GM12878 (cell line): ENCODE data around the gene PRR35. TPM values are rescaled to one million over a fixed set of nuclear protein-coding genes. Genes with fewer than 3 reads are reported as not detected.

Experiments
- ATAC-seq: fragments of 200-7000 bp; cut with Tn5 transposase; 3 replicates; pipeline ENCODE4 v1.9.1; 2020; ENCODE audit warnings: mild to moderate bottlenecking, moderate library complexity
- BruUV-seq: library from RNA; stranded (reverse); fragments of 400-500 nt; replicated peaks from 2 replicates; lab custom pipeline; 2021; lab: Mats Ljungman, UMichigan
- CTCF ChIA-PET: fragments of 300-600 bp; sonication (Branson Sonifier 250); formaldehyde crosslinking; extraction: SDS; loops from one replicate; lab custom pipeline; 2021; ENCODE audit warnings: inconsistent platforms; lab: Yijun Ruan, JAX
- POLR2A ChIA-PET: fragments of 350-600 bp; formaldehyde crosslinking; extraction: SDS; loops from one replicate; lab custom pipeline; 2021; ENCODE audit warnings: inconsistent platforms; lab: Charles Lee
- RAD21 ChIA-PET: fragments of 300-600 bp; sonication (Branson Sonifier 250); formaldehyde crosslinking; loops from one replicate; lab custom pipeline; 2023; ENCODE audit warnings: antibody characterized with exemption; ENCODE audit not compliant: unreplicated experiment; lab: Charles Lee
- SMC1A ChIA-PET: fragments of 300-600 bp; sonication (Branson Sonifier 250); formaldehyde crosslinking; loops from one replicate; lab custom pipeline; 2023; ENCODE audit not compliant: unreplicated experiment, uncharacterized antibody; lab: Charles Lee
- DNase-seq: peaks from one replicate; pipeline ENCODE4 v3.0.0-alpha.2; 2011; ENCODE audit warnings: low read depth, low spot score
- FAIRE-seq: peaks from 3 replicates; lab custom pipeline; 2011; peaks lifted over from hg19 to GRCh38; lab: Jason Lieb, UNC
- H2AFZ ChIP-seq: 2 replicates; pipeline ENCODE4 v1.6.0; 2011; ENCODE audit warnings: low read depth, low read length, control low read depth; ENCODE audit not compliant: control insufficient read depth
- H3K27ac ChIP-seq: 2 replicates; pipeline ENCODE4 v1.5.1; 2011; ENCODE audit warnings: control low read depth; ENCODE audit not compliant: control insufficient read depth, insufficient read depth
- H3K27me3 ChIP-seq, 2 experiments: replicated peaks in 1 of 2; 2 replicates each; pipeline versions ENCODE4 v1.6.0 to v1.6.1; 2011; ENCODE audit warnings: low read length in 1 of 2; ENCODE audit not compliant: control insufficient read depth in 2 of 2, insufficient read depth in 2 of 2
- H3K36me3 ChIP-seq, 2 experiments: 2 replicates each; pipeline ENCODE4 v1.5.1; 2011; ENCODE audit warnings: low read length in 1 of 2; ENCODE audit not compliant: control insufficient read depth in 2 of 2, insufficient read depth in 2 of 2
- H3K4me1 ChIP-seq: 2 replicates; pipeline ENCODE4 v1.6.1; 2011; ENCODE audit warnings: mild to moderate bottlenecking, low read length, moderate library complexity, mixed read lengths; ENCODE audit not compliant: control insufficient read depth, insufficient read depth
- H3K4me2 ChIP-seq: 2 replicates; pipeline ENCODE4 v1.6.0; 2011; ENCODE audit warnings: control low read depth; ENCODE audit not compliant: control insufficient read depth, insufficient read depth
- H3K4me3 ChIP-seq: fragments of 200-600 bp; sonication (generic); 2 replicates; pipeline ENCODE4 v1.5.1; 2016
- H3K79me2 ChIP-seq: 2 replicates; pipeline ENCODE4 v1.6.0; 2011; ENCODE audit warnings: low read length; ENCODE audit not compliant: control insufficient read depth, insufficient read depth
- H3K9ac ChIP-seq: 2 replicates; pipeline ENCODE4 v1.8.0; 2011; ENCODE audit warnings: low read length, control low read depth, mixed read lengths; ENCODE audit not compliant: control insufficient read depth, insufficient read depth
- H3K9me3 ChIP-seq: replicated peaks from 3 replicates; pipeline ENCODE4 v1.5.1; 2011; ENCODE audit warnings: mild to moderate bottlenecking, low read length; ENCODE audit not compliant: control insufficient read depth, insufficient read depth
- H4K20me1 ChIP-seq: 2 replicates; pipeline ENCODE4 v1.6.0; 2011; ENCODE audit not compliant: control insufficient read depth, insufficient read depth
- BCLAF1 ChIP-seq: fragments of 450-650 bp; IDR thresholded peaks from 2 replicates; pipeline ENCODE4 v1.6.1; 2017; ENCODE audit warnings: antibody characterized with exemption, mild to moderate bottlenecking, moderate library complexity
- HCFC1 ChIP-seq: fragments of 150-350 bp; IDR thresholded peaks from 2 replicates; pipeline ENCODE4 v1.6.1; 2014; ENCODE audit warnings: low read length
- HDGF ChIP-seq: fragments of 450-650 bp; IDR thresholded peaks from 2 replicates; pipeline ENCODE4 v1.6.1; 2016; ENCODE audit warnings: antibody characterized with exemption
- MEF2A ChIP-seq: IDR thresholded peaks from 2 replicates; pipeline ENCODE4 v1.6.1; 2011; ENCODE audit warnings: low read depth, mild to moderate bottlenecking, low read length, moderate library complexity; ENCODE audit not compliant: insufficient read depth
- RAD51 ChIP-seq: fragments of 450-650 bp; IDR thresholded peaks from 2 replicates; pipeline ENCODE4 v1.6.1; 2016; ENCODE audit warnings: moderate library complexity, mild to moderate bottlenecking, inconsistent platforms
- SMAD1 ChIP-seq: fragments of 450-650 bp; IDR thresholded peaks from 2 replicates; pipeline ENCODE4 v1.6.1; 2018; ENCODE audit warnings: mild to moderate bottlenecking, low read depth; ENCODE audit not compliant: partially characterized antibody
- SMC3 ChIP-seq: IDR thresholded peaks from 2 replicates; pipeline ENCODE4 v1.6.1; 2011; ENCODE audit warnings: low read length, improper control_type of control experiment, borderline replicate concordance
- SREBF1 ChIP-seq: IDR thresholded peaks from 2 replicates; pipeline ENCODE4 v1.6.1; 2012; ENCODE audit warnings: mild to moderate bottlenecking, low read length
- SUPT20H ChIP-seq: IDR thresholded peaks from 2 replicates; pipeline ENCODE4 v1.6.1; 2011; ENCODE audit warnings: low read depth, mild to moderate bottlenecking, low read length, moderate library complexity, borderline replicate concordance; ENCODE audit not compliant: control insufficient read depth
- TCF12 ChIP-seq: IDR thresholded peaks from 2 replicates; pipeline ENCODE4 v1.6.1; 2011; ENCODE audit warnings: low read depth, mild to moderate bottlenecking, low read length
- USF1 ChIP-seq: IDR thresholded peaks from 2 replicates; pipeline ENCODE4 v1.6.1; 2011; ENCODE audit warnings: borderline replicate concordance, low read depth, mild to moderate bottlenecking, moderate library complexity, mixed read lengths, low read length; ENCODE audit not compliant: insufficient read depth; ENCODE audit errors: extremely low read length
- WGBS: methylation state at CpG from one replicate; pipeline ENCODE4 v1.1.6; 2016; ENCODE audit warnings: low lambda C conversion rate; ENCODE audit not compliant: insufficient replicate concordance, insufficient coverage; ENCODE audit errors: missing lambda C conversion rate; 5-methylcytosine and 5-hydroxymethylcytosine counted together
- in situ Hi-C: fragments of 300-500 bp; cut with MboI; formaldehyde crosslinking; loops from 9 replicates; pipeline ENCODE4 v1.14.3; 2018; ENCODE audit warnings: mixed read lengths
- intact Hi-C: fragments of 100-400 bp; cut with micrococcal nuclease; formaldehyde crosslinking; loops from one replicate; pipeline ENCODE4 v1.14.2; 2022; ENCODE audit not compliant: unreplicated experiment
- polyA plus RNA-seq, 11 experiments: library from polyadenylated mRNA; depleted of rRNA in 4 of 11; unstranded in 6 of 11; stranded (reverse) in 5 of 11; fragments of >200 nt; fragmentation: Nextera tagmentation in 4 of 11; fragmentation: Illumina TruSeq in 1 of 11; extraction: Ambion mirVana in 4 of 11; extraction: Trizol in 1 of 11; gene quantifications; 1 replicate in 1 of 11; 2 replicates in 10 of 11; pipeline versions ENCODE4 v1.2.1 to v1.2.3, GENCODE V29; 2011 to 2016; ENCODE audit warnings: inconsistent platforms in 2 of 11, missing spikeins in 2 of 11, low read depth in 1 of 11
- total RNA-seq, 4 experiments: library from RNA; depleted of rRNA in 3 of 4; stranded (reverse); fragments of >200 nt in 3 of 4; fragmentation: Illumina TruSeq in 1 of 4; extraction: Trizol in 1 of 4; gene quantifications; 2 replicates each; pipeline versions ENCODE4 v1.2.1 to v1.2.3, GENCODE V29; 2013 to 2021
- TF ChIP-seq, protein P1 (sequence below): fragments of 450-650 bp; IDR thresholded peaks from 2 replicates; pipeline ENCODE4 v1.6.1; 2014; ENCODE audit warnings: mild to moderate bottlenecking
- TF ChIP-seq, protein P2 (sequence below): fragments of 450-650 bp; IDR thresholded peaks from 2 replicates; pipeline ENCODE4 v1.6.1; 2017; ENCODE audit warnings: mild to moderate bottlenecking, moderate library complexity
- TF ChIP-seq, protein P3 (sequence below): IDR thresholded peaks from 2 replicates; pipeline ENCODE4 v1.6.1; 2011; ENCODE audit warnings: borderline replicate concordance, low read depth, mild to moderate bottlenecking, moderate library complexity, low read length; ENCODE audit not compliant: insufficient read depth, poor library complexity, severe bottlenecking

PRR35 gene
- total and polyA plus RNA-seq, 10 of the 15 experiments (the other 5 are each of a cell fraction or from before 2014, with no cell fraction given) = not detected

- H2AFZ ChIP-seq = no peak overlapping the region
- TF ChIP-seq USF1 (no peak), BCLAF1 (no peak), SREBF1 (no peak), TCF12 (no peak), HDGF (no peak), SMC3 (no peak), RAD51 (no peak), SUPT20H (no peak), MEF2A (no peak), HCFC1 (no peak), SMAD1 (no peak)
- TF ChIP-seq, protein P1, sequence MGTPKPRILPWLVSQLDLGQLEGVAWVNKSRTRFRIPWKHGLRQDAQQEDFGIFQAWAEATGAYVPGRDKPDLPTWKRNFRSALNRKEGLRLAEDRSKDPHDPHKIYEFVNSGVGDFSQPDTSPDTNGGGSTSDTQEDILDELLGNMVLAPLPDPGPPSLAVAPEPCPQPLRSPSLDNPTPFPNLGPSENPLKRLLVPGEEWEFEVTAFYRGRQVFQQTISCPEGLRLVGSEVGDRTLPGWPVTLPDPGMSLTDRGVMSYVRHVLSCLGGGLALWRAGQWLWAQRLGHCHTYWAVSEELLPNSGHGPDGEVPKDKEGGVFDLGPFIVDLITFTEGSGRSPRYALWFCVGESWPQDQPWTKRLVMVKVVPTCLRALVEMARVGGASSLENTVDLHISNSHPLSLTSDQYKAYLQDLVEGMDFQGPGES = no peak
- TF ChIP-seq, protein P2, sequence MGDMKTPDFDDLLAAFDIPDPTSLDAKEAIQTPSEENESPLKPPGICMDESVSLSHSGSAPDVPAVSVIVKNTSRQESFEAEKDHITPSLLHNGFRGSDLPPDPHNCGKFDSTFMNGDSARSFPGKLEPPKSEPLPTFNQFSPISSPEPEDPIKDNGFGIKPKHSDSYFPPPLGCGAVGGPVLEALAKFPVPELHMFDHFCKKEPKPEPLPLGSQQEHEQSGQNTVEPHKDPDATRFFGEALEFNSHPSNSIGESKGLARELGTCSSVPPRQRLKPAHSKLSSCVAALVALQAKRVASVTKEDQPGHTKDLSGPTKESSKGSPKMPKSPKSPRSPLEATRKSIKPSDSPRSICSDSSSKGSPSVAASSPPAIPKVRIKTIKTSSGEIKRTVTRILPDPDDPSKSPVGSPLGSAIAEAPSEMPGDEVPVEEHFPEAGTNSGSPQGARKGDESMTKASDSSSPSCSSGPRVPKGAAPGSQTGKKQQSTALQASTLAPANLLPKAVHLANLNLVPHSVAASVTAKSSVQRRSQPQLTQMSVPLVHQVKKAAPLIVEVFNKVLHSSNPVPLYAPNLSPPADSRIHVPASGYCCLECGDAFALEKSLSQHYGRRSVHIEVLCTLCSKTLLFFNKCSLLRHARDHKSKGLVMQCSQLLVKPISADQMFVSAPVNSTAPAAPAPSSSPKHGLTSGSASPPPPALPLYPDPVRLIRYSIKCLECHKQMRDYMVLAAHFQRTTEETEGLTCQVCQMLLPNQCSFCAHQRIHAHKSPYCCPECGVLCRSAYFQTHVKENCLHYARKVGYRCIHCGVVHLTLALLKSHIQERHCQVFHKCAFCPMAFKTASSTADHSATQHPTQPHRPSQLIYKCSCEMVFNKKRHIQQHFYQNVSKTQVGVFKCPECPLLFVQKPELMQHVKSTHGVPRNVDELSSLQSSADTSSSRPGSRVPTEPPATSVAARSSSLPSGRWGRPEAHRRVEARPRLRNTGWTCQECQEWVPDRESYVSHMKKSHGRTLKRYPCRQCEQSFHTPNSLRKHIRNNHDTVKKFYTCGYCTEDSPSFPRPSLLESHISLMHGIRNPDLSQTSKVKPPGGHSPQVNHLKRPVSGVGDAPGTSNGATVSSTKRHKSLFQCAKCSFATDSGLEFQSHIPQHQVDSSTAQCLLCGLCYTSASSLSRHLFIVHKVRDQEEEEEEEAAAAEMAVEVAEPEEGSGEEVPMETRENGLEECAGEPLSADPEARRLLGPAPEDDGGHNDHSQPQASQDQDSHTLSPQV = no peak
- TF ChIP-seq, protein P3, sequence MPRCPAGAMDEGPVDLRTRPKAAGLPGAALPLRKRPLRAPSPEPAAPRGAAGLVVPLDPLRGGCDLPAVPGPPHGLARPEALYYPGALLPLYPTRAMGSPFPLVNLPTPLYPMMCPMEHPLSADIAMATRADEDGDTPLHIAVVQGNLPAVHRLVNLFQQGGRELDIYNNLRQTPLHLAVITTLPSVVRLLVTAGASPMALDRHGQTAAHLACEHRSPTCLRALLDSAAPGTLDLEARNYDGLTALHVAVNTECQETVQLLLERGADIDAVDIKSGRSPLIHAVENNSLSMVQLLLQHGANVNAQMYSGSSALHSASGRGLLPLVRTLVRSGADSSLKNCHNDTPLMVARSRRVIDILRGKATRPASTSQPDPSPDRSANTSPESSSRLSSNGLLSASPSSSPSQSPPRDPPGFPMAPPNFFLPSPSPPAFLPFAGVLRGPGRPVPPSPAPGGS = no peak
These were observed 22.0 kb downstream of the PRR35 start for GRCh38 chr16:582218-582613.

More at GRCh38 chr16:582218-582613, 22.0 kb downstream of the PRR35 start:
- Histone ChIP-seq H3K27me3 (no peaks in the 10 kb centered on the region), H3K9me3 (no peaks in the 10 kb centered on the region), H3K4me2 (no peak overlapping the region), H3K9ac (no peak overlapping the region), H3K4me1 (peaks cover under 1% of the 10 kb centered on the region; the same call in 1 of the 2 replicates), H3K27ac (no peak overlapping the region), H3K4me3 (no peak overlapping the region), H4K20me1 (no peaks in the 10 kb centered on the region), H3K36me3 (no peaks in the 10 kb centered on the region), H3K79me2 (peaks cover 2% of the 10 kb centered on the region)
- POLR2A ChIA-PET = no interaction called here
- RAD21 ChIA-PET = interaction anchor here (0.7 kb wide), 1 partner anchor 99 kb away, joined by 3 read pairs; no protein-coding TSS in a partner anchor
- in situ Hi-C loops = no loop called here
- BruUV-seq = no TSS peak
- 86% methylated on average over 16 of the region's 18 CpGs for WGBS
- intact Hi-C loops = no loop called here
- SMC1A ChIA-PET = no interaction called here
- DNase-seq = no peak
- ATAC-seq = no peak
- no peak for FAIRE-seq
- CTCF ChIA-PET = no interaction called here
